Measurements from ENCODE around the gene BMAL1.
A peak's percentile ranks its signal among the peaks of the same experiment; 100 is the strongest.
"Not testable (repeated sequence)": the region's sequence is repeated elsewhere in the genome, so short reads cannot be mapped to it uniquely, and the experiment has no call there.

BMAL1 gene

DNA sequence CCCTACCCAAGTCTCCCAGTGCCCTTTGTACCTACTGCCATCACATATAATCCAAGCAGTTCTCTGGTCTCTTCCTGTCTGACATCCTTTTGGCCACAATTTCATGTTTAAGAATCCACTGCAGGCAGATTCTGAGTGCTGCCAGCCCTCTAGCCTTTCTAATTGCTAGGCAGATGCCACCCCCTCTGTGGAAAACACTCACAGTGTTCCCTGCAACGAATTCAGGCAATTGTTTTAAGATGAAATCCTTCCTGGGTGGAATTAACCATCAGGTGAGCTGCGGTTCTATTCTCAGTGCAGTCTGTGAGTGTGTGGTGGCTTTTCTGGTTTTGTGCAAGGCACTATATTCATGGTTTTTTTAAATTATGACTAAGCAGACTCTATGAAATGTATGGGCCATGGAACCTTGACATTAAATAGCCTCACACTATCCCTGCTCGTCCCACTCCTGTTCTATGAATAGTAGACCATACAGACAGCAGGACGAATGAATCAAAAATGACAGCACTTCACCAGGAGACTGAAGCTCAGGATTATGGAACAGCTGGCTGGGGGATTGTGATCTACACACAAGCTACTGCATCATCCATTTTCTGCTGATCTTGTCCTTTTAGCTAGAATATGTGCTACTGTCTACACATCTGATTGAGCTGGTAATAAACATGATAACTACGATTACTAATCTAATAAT is 29.8 kb upstream of the BMAL1 start:
- no peaks in the 10 kb centered on the region for H3K4me1 ChIP-seq (ENCODE audit: control insufficient read depth in 1 of 2, insufficient read depth in 2 of 2, low read length in 2 of 2)
- H3K27ac ChIP-seq (ENCODE audit: low read length): no peak overlapping the region
- no peak overlapping the region for H3K4me3 ChIP-seq (ENCODE audit: low read depth in 1 of 2, low read length in 2 of 2)
- H3K36me3 ChIP-seq (ENCODE audit: control insufficient read depth in 1 of 2, insufficient read depth in 2 of 2, low read length in 2 of 2): no peaks in the 10 kb centered on the region
- H3K27me3 ChIP-seq (ENCODE audit: low read depth, low read length): no peaks in the 10 kb centered on the region
- H3K9me3 ChIP-seq (ENCODE audit: control insufficient read depth in 1 of 2, low read length in 2 of 2): no peaks in the 10 kb centered on the region

DNA sequence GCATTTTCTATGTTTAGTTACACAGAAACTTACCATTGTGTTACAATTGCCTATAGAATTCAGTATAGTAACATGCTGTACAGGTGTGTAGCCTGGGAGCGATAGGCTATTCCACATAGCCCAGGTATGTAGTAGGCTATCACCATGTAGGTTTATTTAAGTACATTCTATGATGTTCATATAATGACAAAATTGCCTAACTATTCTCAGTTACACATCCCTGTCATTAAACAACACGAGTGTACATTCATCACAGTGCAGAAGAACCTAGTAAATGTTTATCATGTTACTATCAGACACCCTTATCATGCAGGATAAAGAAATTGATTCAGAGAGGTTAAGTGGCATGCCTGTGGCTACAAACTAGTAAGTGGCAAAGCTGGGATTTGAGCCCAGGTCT is 28.4 kb upstream of the BMAL1 start:
- no peaks in the 10 kb centered on the region for H3K9me3 ChIP-seq (ENCODE audit: control insufficient read depth in 1 of 2, low read length in 2 of 2)
- no peak overlapping the region for H3K27ac ChIP-seq (ENCODE audit: low read length)
- H3K27me3 ChIP-seq (ENCODE audit: low read depth, low read length): no peaks in the 10 kb centered on the region
- no peaks in the 10 kb centered on the region for H3K36me3 ChIP-seq (ENCODE audit: control insufficient read depth in 1 of 2, insufficient read depth in 2 of 2, low read length in 2 of 2)
- H3K4me1 ChIP-seq (ENCODE audit: control insufficient read depth in 1 of 2, insufficient read depth in 2 of 2, low read length in 2 of 2): no peaks in the 10 kb centered on the region
- H3K4me3 ChIP-seq (ENCODE audit: low read depth in 1 of 2, low read length in 2 of 2): no peak overlapping the region

DNA sequence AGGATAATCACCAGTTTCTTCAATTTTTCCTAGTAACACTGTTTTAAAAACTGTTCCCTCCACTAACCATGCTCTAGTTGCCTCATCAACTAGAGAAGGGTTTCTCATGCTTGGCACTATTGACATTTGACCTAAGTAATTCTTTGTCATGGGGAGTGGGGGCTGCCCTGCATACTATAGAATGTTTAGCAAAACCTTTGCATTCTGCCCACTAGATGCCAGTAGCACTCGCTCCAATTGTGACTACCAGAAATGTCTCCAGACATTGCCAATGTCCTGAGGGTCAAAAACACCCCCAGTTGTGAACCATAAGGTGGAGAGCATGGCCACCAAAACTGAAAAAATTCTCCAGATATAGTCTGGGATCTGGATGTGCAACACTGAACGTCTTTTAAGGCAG is 27.6 kb upstream of the BMAL1 start:
- H3K27me3 ChIP-seq (ENCODE audit: low read depth, low read length): no peaks in the 10 kb centered on the region
- H3K4me3 ChIP-seq (ENCODE audit: low read depth in 1 of 2, low read length in 2 of 2): no peak overlapping the region
- H3K9me3 ChIP-seq (ENCODE audit: control insufficient read depth in 1 of 2, low read length in 2 of 2): no peaks in the 10 kb centered on the region
- no peaks in the 10 kb centered on the region for H3K36me3 ChIP-seq (ENCODE audit: control insufficient read depth in 1 of 2, insufficient read depth in 2 of 2, low read length in 2 of 2)
- no peak overlapping the region for H3K27ac ChIP-seq (ENCODE audit: low read length)
- no peaks in the 10 kb centered on the region for H3K4me1 ChIP-seq (ENCODE audit: control insufficient read depth in 1 of 2, insufficient read depth in 2 of 2, low read length in 2 of 2)

DNA sequence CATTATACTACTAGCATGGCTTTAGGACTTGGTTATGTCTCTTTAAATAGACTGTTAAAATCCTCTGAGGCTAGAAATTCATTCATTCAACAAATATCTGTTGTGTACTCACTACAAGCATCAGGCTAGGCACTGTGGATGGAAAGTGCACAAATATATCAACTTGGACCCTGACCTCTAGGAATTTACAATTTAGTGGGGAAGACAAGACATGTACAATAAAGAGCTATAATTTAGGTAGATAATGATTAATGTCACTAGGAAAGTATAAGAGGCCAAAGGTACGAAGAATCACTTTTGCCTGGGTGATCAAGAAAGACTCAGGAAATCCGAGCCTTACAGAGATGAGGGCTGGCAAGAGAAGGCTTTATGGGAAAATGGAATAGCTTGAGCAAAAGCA is 25.6 kb upstream of the BMAL1 start:
- no peak overlapping the region for H3K4me3 ChIP-seq (ENCODE audit: low read depth in 1 of 2, low read length in 2 of 2)
- H3K4me1 ChIP-seq (ENCODE audit: control insufficient read depth in 1 of 2, insufficient read depth in 2 of 2, low read length in 2 of 2): no peaks in the 10 kb centered on the region
- H3K9me3 ChIP-seq (ENCODE audit: control insufficient read depth in 1 of 2, low read length in 2 of 2): no peaks in the 10 kb centered on the region
- H3K27me3 ChIP-seq (ENCODE audit: low read depth, low read length): no peaks in the 10 kb centered on the region
- H3K36me3 ChIP-seq (ENCODE audit: control insufficient read depth in 1 of 2, insufficient read depth in 2 of 2, low read length in 2 of 2): no peaks in the 10 kb centered on the region
- no peak overlapping the region for H3K27ac ChIP-seq (ENCODE audit: low read length)

DNA sequence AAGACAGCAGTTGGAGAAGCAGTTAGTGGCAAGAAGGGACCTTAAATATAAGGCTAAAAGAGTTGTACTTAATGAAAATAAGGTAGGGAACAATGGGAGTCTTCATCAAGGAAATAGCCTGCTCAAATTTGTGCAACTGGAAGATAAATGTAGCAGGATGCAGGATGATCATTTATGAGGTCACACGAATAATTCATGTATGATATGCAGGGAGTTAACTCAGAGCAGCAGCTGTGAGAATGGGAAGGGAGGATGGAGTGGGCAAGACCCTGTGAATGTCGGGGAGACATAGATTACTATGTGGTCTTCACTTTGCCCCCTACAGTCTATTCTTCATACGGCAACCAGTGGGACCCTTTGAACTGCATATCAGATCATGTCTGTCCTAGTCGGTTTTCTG is 25.2 kb upstream of the BMAL1 start:
- Histone ChIP-seq H3K4me1 (ENCODE audit: control insufficient read depth in 1 of 2, insufficient read depth in 2 of 2, low read length in 2 of 2) (no peaks in the 10 kb centered on the region), H3K27ac (ENCODE audit: low read length) (no peak overlapping the region), H3K9me3 (ENCODE audit: control insufficient read depth in 1 of 2, low read length in 2 of 2) (no peaks in the 10 kb centered on the region), H3K27me3 (ENCODE audit: low read depth, low read length) (no peaks in the 10 kb centered on the region), H3K36me3 (ENCODE audit: control insufficient read depth in 1 of 2, insufficient read depth in 2 of 2, low read length in 2 of 2) (no peaks in the 10 kb centered on the region), H3K4me3 (ENCODE audit: low read depth in 1 of 2, low read length in 2 of 2) (no peak overlapping the region)

DNA sequence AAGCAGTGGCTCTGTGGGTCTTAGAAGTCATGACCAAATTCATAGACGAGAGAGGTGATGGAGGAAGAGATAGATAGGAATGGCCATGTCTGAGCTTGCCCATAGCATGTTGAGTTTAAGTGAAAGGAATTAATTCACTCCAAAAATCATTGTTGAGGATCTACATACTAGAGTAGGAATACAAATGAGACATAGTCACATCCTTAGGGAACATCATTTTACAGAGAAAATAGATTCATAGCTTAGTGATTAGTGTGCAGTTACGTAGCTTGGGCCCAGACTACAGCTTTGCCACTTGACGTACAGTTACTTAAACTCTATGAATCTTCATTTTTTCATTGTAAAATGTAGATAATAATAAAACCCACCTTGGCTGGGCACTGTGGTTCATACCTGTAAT is 21.4 kb upstream of the BMAL1 start:
- Histone ChIP-seq H3K4me1 (ENCODE audit: control insufficient read depth in 1 of 2, insufficient read depth in 2 of 2, low read length in 2 of 2) (peaks cover 11 to 13% of the 10 kb centered on the region in 2 donors), H3K27ac (ENCODE audit: low read length) (no peak overlapping the region), H3K4me3 (ENCODE audit: low read depth in 1 of 2, low read length in 2 of 2) (no peak overlapping the region), H3K9me3 (ENCODE audit: control insufficient read depth in 1 of 2, low read length in 2 of 2) (no peaks in the 10 kb centered on the region), H3K27me3 (ENCODE audit: low read depth, low read length) (no peaks in the 10 kb centered on the region), H3K36me3 (ENCODE audit: control insufficient read depth in 1 of 2, insufficient read depth in 2 of 2, low read length in 2 of 2) (no peaks in the 10 kb centered on the region)

DNA sequence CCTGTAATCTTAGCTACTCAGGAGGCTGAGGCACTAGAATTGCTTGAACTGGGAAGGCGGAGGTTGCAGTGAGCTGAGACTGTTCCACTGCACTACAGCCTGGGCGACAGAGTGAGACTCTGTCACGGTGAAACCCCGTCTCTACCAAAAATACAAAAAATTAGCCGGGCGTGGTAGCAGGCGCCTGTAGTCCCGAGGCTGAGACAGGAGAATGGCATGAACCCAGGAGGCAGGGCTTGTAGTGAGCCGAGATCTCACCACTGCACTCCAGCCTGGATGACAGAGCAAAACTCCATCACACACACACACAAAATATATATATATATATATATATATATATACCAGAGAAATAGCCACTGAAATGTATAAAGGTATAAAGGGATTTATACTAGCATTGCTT is 19.5 kb upstream of the BMAL1 start:
- H3K4me1 ChIP-seq (ENCODE audit: control insufficient read depth in 1 of 2, insufficient read depth in 2 of 2, low read length in 2 of 2): peaks cover 12 to 28% of the 10 kb centered on the region in 2 donors
- not testable (repeated sequence) for H3K36me3 ChIP-seq (ENCODE audit: control insufficient read depth in 1 of 2, insufficient read depth in 2 of 2, low read length in 2 of 2); H3K27ac ChIP-seq (ENCODE audit: low read length); H3K4me3 ChIP-seq (ENCODE audit: low read depth in 1 of 2, low read length in 2 of 2); H3K9me3 ChIP-seq (ENCODE audit: control insufficient read depth in 1 of 2, low read length in 2 of 2); H3K27me3 ChIP-seq (ENCODE audit: low read depth, low read length)

DNA sequence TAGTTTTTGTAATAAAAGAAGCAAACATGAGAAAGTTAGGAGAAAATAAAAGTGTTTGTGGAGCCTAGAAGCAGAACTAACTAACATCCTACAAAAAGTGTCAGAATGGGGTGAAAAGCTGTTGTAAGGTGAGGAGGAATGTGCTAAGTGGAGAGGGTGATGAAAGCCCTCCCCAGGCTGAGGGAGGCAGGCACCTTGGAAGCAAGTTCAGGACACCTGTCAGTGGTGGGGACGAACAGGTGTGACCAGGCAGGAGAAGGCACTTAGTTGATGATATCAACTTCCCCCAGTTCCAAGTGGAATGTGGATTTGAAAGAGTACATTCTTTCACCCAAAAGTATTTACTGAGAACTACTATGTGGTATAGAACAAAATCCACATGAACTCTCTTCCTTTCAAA is 18.7 kb upstream of the BMAL1 start:
- no peaks in the 10 kb centered on the region for H3K27me3 ChIP-seq (ENCODE audit: low read depth, low read length)
- H3K9me3 ChIP-seq (ENCODE audit: control insufficient read depth in 1 of 2, low read length in 2 of 2): no peaks in the 10 kb centered on the region
- no peak overlapping the region for H3K4me3 ChIP-seq (ENCODE audit: low read depth in 1 of 2, low read length in 2 of 2)
- H3K4me1 ChIP-seq (ENCODE audit: control insufficient read depth in 1 of 2, insufficient read depth in 2 of 2, low read length in 2 of 2): peaks cover 12 to 28% of the 10 kb centered on the region in 2 donors
- H3K27ac ChIP-seq (ENCODE audit: low read length): no peak overlapping the region
- H3K36me3 ChIP-seq (ENCODE audit: control insufficient read depth in 1 of 2, insufficient read depth in 2 of 2, low read length in 2 of 2): no peaks in the 10 kb centered on the region

DNA sequence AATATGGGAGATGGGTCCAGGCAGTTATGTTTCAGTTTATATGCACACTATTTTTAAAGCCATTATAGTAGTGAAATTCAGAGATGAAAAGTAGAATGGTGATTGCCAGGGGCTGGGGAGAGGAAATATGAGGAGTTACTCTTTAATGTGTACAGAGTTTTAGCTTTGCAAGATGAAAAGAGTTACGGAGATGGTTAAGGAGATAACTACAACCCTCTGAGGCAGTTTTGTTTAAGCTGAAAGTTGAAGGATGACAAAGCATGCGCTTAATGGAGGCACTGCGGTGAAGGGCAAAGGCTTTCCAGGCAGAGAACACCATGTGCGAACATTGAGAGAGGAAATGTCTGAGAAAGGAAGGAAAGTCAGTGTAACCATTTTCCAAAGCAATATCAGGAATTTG is 18.2 kb upstream of the BMAL1 start:
- no peaks in the 10 kb centered on the region for H3K27me3 ChIP-seq (ENCODE audit: low read depth, low read length)
- no peaks in the 10 kb centered on the region for H3K9me3 ChIP-seq (ENCODE audit: control insufficient read depth in 1 of 2, low read length in 2 of 2)
- no peak overlapping the region for H3K27ac ChIP-seq (ENCODE audit: low read length)
- peaks cover 12 to 28% of the 10 kb centered on the region in 2 donors for H3K4me1 ChIP-seq (ENCODE audit: control insufficient read depth in 1 of 2, insufficient read depth in 2 of 2, low read length in 2 of 2)
- H3K36me3 ChIP-seq (ENCODE audit: control insufficient read depth in 1 of 2, insufficient read depth in 2 of 2, low read length in 2 of 2): no peaks in the 10 kb centered on the region
- no peak overlapping the region for H3K4me3 ChIP-seq (ENCODE audit: low read depth in 1 of 2, low read length in 2 of 2)

DNA sequence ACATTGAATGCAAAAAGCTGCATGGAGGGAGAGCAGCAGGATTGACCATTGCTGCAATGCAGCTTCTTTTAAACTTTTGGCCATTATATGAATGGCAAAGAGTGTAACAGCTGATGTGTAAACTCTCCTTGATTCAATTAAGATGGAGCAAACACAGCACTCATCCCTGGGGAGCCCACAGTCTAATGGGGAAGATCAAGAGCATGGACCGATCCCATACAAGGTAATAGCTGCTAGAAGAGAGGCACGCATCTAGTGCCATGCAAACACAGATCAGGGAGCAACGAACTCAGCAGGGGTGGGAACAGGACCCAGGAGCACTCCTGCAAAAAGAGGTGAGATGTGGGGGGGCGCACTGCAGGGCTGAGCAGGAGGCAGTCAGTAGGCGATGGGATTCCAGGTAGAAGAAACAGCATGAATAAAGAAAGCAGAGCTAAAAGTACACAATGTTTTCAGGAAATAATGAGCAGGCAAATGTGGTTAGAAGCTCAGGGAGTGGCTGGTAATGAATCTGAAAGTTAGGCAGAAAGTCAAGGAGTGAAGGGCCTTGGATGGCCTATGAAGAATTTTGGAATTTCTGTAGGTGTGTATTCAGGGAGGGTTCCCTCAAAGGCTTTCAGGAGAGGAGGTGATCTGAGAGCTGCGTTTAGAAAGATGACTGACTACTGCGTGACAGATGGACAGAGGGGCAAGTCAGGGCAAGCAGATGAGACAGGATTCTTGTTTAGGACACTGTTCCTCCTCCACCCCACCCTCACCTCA is 17.2 kb upstream of the BMAL1 start:
- no peaks in the 10 kb centered on the region for H3K9me3 ChIP-seq (ENCODE audit: control insufficient read depth in 1 of 2, low read length in 2 of 2)
- H3K27ac ChIP-seq (ENCODE audit: low read length): peak overlapping the region; percentile 67
- no peaks in the 10 kb centered on the region for H3K36me3 ChIP-seq (ENCODE audit: control insufficient read depth in 1 of 2, insufficient read depth in 2 of 2, low read length in 2 of 2)
- H3K27me3 ChIP-seq (ENCODE audit: low read depth, low read length): no peaks in the 10 kb centered on the region
- H3K4me1 ChIP-seq (ENCODE audit: control insufficient read depth in 1 of 2, insufficient read depth in 2 of 2, low read length in 2 of 2): peaks cover 12 to 28% of the 10 kb centered on the region in 2 donors
- H3K4me3 ChIP-seq (ENCODE audit: low read depth in 1 of 2, low read length in 2 of 2): peak overlapping the region in 1 of 2 donors; percentile 11

DNA sequence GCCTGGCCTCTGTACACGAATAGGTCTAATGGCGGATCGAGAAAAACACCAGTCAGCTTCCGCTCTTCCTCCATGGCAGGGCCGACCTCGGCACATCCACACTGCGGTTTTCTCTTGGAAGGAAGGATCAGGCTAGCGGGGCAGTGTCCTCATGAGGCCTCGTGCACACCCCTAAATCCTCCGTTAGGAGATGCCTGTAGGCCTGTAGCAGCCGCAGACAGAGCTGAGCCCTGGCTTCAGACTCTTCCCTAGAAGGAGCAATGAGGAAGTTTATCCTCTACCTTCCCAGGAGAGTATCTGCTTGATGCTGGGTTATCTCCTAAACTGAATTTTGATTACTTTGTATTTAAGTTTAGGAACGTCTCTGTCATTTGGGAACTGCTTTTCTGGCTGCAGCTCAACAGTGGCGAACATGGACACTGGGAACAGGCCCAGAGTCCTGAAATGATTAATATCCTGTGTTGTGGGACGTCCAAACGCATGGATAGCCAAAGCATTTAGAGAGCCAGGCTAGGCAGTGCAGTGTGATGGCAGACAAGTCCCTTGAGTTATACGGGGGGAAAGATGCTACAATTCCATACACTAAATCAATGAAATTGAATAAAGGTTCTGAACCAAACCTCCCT is 16.5 kb upstream of the BMAL1 start:
- H3K9me3 ChIP-seq (ENCODE audit: control insufficient read depth in 1 of 2, low read length in 2 of 2): no peaks in the 10 kb centered on the region
- peak overlapping the region; percentile 4 to 11 for H3K4me3 ChIP-seq (ENCODE audit: low read depth in 1 of 2, low read length in 2 of 2)
- no peaks in the 10 kb centered on the region for H3K27me3 ChIP-seq (ENCODE audit: low read depth, low read length)
- H3K4me1 ChIP-seq (ENCODE audit: control insufficient read depth in 1 of 2, insufficient read depth in 2 of 2, low read length in 2 of 2): peaks cover 12 to 28% of the 10 kb centered on the region in 2 donors
- peak overlapping the region; percentile 67 for H3K27ac ChIP-seq (ENCODE audit: low read length)
- no peaks in the 10 kb centered on the region for H3K36me3 ChIP-seq (ENCODE audit: control insufficient read depth in 1 of 2, insufficient read depth in 2 of 2, low read length in 2 of 2)
